ENCODE results near the gene ARSG. TPM values are rescaled to one million over a fixed set of nuclear protein-coding genes. Genes with fewer than 3 reads are reported as not detected.

Gene ARSG
- total RNA-seq, 1 donor from 2014 or later = 3.2 TPM

DNA sequence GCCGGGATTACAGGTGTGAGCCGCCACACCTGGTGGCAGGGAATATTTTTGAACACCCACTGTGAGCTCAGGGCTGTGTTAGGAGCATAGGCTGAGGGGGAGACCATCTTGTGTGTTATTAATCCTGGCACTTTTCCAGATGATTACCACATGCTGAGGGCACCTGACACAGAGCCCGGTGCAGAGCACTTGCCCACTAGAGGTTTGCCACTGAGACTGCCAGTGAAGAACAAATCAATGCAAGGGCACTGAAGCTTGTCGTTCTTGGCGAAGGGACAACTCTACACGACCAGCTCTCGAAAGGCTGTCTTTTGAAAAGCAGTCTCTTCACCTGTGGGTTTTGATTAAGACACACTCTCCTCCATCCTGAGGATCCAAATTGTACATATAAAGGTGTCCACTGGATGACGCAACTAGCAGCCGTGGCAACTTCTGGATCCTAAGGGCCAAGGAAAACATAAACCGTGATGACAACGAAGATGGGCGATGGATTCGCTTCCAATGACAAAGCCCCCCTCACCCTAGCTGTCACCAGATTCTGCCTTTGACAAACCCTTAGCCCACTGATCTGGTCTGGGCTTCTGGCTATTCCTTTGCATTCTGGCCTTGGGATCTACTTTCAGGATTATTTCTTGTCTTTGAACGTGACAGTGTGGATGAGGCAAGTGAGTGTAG lies 137.3 kb downstream of the ARSG start:
- peak; percentile 26 for DNase-seq (ENCODE audit: low read depth)

DNA sequence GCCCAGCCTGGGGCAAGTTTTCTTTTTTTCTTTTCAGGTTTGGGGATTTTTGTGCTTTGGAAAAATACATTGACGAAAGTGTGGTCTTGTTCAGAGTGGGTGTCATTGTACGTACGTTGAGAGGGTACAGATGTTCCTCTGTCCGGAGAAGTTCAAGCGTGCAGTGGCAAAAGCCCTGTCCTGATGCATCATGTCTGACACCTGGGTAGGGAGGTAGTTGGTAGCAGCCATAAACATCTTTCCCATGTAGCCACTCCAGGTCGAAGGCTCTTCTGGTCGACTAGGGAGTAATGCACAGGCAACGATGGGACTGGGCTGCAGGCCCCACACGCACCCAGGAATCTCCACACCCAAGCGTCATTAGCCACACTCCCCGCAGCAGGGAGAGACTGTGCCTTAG lies 138.6 kb downstream of the ARSG start:
- DNase-seq (ENCODE audit: low read depth) = no peak

DNA sequence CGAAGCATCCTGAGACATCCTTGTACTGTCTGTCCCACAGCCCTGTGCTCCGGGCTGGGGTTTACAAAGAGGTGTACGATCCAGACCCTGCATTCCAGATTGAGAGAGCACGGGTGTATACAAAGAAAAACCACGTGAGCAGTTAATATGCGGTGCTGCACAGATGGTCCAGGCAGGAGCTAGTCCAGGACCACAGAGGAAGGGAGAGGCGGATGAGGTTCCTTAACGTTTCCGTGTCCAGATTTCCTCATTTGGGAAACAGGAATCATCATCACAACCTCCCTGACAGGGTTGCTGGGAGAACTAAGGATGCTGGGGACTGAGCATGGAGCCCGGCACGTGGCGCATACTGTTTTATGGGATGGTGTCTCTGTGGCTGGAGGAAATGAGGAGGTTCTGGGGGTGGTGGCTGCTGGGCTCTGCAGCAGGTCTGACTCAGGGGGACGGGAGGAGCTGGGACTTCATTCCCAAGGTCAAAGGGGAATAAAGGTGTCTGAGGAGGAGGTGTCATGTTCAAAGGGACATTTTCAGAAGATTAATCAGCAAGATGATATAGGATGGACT lies 139.8 kb downstream of the ARSG start:
- no peak for DNase-seq (ENCODE audit: low read depth)

DNA sequence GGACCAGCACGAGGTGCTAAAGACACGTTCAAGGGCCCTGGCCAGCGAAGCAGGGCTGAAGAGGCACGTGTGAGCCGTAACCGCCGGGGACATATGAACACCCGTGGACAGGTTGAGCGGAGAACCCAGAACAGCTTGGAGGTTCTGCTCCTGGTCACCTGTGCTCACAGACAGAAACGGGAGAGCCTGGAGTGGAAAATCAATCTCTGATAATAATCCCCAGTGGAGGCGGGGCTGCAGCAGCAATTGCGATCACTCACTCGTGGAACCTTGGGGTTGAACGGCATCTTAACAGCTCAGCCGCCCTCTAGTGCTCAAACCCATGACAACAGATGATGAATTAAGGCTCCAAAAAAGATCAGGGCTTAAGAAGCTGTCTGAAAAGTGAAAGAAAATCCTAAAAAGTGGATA lies 140.4 kb downstream of the ARSG start:
- peak; percentile 26 for DNase-seq (ENCODE audit: low read depth)

DNA sequence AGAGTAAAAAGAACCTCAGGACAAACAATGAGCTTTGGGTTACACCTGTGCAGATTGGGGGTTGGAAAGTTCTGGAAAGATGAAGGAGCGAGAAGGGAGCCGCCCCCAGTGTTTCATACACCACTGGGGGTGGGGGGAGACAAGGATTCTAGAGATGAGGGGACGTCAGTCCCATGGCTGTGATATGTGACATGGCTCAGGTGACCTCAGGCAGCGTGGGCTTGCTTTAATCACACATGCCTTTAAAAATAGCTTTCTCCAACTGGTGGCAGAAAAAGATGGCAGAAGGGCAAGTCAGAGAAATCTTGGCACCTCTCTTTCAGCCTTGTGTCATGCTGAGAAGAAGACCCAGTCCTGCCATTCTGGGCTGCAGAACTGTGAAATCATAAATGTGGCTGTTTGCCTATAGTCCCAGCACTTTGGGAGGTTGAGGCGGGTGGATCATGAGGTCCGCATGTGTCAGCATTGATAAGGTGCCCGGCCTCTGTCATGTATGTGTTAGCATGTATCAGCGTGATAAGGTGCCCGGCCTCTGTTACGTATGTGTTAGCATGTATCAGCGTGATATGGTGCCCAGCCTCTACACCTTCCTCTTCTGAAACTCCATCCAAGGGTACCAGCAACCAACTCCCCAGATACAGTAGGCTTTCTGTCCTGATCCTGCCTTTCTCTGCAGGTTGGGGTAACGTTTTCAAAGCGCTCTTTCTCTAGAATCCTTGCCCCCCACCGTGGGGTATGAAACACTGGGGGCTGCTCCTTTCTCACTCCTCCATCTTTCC lies 141.0 kb downstream of the ARSG start:
- no peak for DNase-seq (ENCODE audit: low read depth)

DNA sequence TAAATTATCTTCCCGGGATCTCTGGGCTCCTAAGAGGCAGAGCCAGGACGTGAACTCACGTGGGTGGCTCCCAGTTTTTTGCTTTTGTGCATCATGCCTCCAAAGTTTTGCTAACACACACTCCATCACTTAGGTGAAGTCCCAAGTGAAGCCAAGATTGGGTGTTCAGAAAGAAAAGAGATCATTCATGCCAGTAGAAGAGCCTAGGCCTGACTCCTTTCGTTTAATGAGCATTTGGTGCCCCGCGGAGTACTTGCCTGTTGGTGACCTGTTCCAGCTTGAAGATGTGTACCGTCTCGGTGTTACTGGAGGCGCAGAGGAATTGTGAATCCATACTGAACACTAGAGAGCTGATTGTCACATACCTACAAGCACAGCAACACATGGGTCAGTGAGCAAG lies 141.9 kb downstream of the ARSG start:
- DNase-seq (ENCODE audit: low read depth) = no peak

DNA sequence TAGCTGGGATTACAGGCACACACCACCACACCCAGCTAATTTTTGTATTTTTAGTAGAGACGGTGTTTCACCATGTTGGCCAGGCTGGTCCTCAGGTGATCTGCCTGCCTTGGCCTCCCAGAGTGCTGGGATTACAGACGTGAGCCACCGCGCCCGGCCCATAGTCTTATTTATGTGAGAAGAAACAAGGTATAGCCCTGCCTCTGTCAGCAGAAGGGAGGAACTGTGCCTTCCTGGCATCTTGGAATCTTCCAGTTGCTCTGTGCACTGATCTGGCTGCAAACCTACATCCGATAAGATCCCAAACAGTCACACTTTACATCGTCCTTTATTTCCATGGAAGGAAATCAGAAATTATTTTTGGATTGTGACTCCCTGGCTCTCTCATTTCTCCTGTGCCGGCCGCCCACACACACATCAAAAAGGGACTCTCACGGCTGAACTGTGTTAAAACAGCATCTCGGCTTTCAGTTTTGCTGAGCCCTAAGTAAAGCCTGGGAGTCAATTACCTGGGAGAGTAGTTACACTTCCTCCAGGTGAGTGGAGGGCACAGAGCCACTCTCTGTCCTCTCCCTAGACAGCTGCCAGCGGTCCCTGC lies 142.7 kb downstream of the ARSG start:
- DNase-seq (ENCODE audit: low read depth) = no peak

DNA sequence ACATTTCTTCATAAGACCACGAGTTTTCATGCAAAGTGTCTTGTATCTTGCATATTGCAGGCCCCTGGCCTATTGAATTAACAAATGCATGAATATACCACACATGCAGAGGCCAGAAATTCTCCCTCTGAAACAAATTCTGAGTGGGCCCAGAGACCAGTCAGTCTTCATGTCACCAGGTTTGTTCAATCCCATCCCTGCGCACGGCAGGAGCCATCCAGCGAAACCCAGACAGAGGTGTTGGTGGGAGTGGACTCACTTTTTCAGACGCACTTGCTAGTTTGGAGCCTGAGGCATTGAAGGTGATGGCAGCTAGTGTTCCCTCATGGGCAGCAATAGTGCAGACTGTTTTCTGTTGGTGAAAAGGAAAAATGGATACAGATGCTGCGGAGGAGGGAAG lies 144.1 kb downstream of the ARSG start:
- no peak for DNase-seq (ENCODE audit: low read depth)

DNA sequence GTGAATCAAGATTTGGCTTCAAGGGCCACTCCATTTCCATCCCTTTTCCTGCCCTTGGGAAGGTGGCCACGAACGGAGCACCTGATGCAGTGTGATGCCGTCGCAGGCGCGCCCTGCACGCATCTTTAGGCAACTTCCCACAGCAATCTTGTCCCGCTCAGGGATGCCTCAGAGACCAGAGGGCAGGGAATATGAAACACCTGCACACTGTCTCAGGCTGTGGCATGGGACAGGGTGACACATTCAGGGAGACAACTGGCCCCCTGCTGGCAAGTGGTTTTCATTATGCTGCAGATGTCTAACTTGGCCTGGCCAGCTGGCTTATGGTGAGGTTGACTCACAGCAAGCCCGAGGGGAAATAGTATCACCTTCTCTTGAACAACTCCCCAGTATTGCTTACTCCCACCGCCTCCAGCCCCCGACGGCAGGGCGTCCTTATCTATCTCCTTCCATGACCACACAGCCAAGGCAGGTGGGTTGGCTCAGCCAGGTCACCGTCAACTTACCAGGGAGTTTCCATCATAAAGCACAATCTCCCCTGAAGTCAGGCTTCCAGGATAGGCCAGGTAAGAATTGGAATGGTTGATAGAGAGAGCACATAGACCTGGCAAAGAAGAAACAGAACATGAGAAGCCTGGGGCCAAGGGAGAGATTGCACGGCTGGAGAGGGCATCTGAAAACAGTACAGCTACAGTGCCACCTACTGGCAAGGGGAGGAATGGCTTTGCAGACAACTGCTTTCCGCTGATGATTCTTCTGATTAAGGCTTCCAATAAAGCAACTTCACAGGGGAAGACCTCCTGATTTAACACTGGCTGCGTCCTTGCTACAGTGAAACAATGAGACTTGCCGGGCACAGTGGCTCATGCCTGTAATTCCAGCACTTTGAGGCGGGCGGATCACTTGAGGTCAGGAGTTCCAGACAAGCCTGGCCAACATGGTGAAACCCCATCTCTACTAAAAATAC lies 144.9 kb downstream of the ARSG start:
- peak; percentile 70 for DNase-seq (ENCODE audit: low read depth)

DNA sequence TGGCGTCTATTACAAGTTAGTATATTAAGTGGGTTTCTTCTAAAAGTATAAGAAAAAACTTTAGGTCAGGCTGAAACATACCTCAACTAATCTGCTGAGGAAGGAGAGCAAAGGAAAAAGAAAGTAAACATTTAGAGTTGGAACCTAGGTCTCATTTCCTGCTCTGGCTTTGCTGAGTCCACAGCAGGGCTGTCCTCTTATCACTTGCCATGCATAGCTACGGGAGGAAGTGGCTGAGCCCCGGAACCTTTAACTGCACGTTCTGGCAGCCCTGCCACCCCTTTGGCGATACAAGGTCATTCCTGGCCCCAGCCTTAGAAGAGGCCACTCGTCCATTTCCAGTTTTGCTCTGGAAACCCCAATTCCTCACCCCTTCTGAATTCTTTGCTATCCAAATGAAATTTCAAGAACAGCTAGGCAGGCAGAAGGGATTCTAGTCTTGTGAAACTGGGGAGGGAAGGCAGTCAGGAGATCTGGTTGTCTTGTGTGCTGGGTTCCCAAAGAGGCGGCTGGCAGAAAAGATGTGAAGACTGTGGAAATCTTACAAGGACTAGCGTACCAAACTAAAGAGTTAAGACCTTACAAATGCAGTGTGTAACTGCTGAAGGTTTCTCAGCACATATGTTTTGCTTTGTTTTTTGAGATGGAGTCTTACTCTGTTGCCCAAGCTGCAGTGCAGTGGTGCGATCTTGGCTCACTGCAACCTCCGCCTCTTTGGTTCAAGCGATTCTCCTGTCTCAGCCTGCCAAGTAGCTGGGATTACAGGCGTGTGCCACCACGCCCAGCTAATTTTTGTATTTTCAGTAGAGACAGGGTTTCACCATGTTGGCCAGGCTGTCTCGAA lies 146.9 kb downstream of the ARSG start:
- DNase-seq (ENCODE audit: low read depth) = no peak

DNA sequence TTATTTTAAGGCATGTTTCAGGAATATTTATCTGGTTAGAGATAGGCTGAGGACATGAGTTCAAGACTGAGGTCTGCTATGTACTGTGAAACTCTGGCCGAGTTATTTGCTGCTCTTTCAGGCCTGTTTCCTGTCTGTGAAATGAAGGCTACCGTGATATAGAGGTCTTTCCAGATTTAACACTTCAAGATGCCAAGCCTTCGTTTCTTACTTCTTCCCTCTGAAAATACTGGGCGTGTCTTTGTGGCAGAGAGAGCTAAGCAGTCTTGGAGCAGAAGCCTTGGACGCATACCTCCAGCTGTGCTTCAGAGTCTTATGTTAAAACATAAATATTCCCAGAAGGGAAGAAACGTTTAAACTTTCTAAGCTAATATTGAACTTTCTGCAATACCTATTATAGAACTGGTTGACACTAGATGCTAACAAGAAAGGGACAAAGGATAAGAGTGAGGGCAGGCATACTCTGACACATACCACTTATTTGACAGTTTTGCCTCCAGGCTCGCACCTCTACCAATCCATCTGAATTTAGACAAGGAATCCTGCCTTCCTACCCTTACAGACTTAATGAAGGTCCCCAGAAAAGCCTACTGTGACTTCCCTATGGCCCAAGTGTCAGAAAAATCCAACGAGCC lies 148.5 kb downstream of the ARSG start:
- DNase-seq (ENCODE audit: low read depth) = no peak

DNA sequence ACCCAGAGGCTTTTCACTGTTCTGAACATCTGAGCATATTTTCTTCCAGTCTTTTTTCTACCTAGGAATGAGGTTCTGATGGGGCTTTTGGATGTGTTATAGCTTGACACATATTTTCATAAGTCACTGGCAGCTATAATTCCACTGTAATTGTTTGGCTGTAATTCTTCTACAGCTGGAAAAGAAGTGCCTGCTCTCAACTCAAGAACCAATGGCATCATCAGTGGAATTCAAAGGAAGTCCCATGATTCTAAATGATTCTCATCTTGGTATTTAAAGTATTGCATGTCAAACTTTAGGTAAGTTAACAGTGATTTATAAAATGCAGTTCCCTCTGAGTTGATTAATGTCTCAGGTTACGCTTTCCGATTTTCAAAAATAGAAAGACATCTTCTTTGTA lies 149.2 kb downstream of the ARSG start:
- DNase-seq (ENCODE audit: low read depth) = no peak

DNA sequence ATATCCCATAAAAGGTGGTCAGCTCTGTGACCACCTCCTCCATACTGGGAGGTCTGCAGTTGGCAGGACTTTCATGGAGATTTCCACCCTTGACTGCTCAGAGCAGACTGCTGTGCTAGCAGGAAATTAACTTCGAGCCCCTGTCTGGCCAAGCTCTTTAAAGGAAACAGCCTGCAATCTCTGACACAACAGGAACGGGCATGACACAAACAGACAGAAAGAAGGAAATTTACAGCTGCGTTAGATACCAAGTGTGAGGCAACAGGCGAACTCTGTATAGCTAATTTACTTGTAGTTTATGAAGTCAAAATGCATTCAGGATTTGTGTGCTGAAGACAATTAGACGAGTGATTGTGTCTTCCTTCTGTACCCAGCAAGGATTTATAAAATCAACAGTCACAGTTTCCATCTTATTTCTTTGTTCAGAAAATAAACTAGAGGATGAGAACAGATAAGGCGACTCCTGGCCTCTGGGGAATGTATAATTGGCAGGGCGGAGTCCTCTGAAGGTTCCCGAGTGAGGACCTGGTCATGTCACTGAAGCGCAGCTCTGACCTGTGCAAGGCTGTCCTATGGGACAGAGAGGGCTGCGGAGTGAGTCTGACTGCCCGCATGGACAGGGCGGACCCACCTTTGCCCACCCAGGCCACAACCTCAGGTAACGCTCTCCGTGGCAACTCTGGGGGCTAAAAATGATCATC lies 149.9 kb downstream of the ARSG start:
- peak; percentile 31 for DNase-seq (ENCODE audit: low read depth)

DNA sequence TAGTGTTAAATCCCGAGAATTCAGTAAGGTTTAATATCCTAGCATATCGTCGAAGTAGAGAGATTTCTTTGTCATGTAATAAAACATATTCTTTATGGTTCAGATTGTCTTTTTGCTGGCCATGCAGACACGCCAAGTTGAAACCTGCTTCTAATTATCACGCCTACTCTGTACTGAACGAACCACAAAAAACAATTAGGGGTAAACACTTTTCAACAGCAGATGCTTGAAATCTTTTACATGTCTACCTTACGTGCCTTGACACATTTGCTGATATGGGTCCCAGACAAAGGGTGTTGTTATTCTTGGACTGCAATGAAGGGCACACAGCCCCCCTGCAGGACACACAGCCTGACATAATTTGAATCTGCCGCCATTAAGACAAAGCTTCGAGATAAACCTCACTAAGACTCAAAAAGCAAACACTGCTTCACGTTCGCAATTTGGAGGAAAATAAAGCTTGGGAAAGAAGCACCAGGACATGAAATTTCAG lies 152.7 kb downstream of the ARSG start:
- DNase-seq (ENCODE audit: low read depth) = no peak

DNA sequence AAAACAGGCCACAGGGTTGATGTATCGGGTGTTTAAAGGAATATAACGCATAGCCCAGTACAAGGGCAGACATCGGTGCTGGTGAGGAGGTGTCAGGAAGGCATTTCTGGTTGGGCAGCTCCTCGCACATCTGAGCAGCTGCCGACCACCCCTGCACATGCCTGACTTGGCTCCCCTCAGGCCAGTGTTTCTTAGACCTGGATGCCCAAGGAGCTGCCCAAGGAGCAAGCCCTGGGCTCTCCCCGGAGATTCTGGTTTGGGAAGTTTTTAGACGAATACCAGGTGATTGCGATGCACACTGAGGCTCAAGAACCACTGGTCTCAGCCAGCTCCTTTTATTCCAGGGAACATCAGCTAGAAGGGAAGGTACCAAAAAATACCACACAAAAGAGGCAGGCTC lies 154.4 kb downstream of the ARSG start:
- DNase-seq (ENCODE audit: low read depth) = no peak

DNA sequence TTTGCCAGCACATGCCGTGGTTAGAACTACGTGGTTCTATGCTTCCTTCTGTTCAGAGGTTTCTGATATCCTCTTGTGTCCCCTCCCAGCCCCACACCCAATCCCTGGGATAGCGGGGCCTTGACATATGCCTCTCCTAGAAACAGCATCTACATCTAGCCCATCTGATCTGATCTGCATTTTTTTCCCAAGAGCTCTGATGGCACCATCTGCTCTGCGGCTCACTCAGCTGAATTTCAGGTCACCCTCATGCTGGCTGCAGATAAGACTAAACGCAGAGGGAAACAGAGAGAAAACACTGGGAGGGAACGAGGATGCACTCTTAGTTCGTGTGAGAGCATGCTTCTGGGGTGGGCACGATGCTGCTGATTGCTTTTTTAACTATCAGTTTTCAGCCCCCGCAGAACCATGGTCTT lies 155.3 kb downstream of the ARSG start:
- no peak for DNase-seq (ENCODE audit: low read depth)

DNA sequence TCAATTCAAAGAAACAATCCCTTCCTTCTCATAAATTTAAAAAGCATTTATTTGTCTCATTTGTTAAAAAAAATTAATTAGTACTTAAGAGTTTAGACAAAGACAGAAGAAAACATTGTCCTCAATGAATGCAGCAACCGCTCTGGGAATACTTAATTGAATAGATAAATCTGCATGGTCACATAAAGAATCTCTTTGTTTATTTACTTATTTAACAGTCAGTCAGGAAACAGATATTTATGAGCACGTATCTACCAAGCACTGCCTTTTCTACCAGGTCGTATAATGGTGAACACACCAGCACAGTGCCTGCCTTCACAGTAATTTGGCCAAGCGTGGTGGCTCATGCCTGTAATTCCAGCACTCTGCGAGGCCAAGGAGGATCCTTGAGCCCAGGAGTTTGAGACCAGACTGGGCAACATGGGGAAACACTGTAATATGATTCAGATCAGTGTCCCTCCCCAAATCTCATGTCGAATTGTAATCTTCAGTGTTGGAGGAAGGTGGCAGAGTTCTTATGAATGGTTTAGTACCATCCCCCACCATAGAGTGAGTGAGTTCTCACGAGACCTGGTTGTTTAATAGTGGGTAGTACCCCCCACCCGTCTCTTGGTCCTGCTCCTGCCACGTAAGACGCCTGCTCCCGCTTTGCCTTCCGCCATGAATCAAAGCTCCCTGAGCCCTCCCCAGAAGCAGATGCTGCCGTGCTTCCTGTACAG lies 157.9 kb downstream of the ARSG start:
- DNase-seq (ENCODE audit: low read depth) = no peak

DNA sequence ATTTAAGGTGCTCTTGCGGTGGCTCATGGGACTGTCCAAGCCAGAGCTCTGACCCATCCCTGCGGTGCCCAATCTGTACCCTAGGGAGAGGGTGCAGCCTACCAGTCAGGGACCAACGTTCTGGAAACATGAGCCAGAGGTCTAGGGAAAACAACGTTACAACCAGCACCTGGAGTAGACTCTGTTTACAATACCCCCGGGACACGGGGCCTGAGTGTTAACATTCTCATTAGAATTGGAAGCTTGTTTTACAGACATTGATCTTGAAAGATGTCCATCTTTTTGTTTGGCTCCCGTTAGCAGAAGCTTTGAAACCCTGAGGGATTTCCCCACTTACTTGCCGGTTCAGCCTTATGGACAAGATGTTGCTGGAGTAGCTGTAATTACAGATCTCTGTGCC lies 159.1 kb downstream of the ARSG start:
- no peak for DNase-seq (ENCODE audit: low read depth)

DNA sequence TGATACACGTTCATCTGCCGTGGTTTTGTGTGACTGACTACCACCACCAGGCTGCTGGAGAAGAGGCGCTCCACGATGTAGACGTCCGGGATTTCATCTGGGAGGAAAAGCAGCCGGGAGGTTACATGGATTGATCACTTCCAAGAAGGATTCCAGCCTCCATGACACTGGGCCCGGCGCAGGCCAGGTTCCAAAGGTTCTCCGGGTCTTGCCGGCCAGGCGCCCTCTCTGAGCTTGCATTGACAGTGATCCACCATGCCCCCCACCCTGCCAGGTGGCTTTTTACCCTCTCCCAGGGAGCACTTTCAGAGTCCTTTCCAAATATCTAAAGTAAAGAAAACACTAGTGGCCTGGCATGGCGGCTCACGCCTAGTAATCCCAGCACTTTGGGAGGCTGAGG lies 159.5 kb downstream of the ARSG start:
- no peak for DNase-seq (ENCODE audit: low read depth)

Data from renal cortical epithelial cell (primary cell).